Measurements from ENCODE around the gene EIF4EBP2.

GRCh38 chr10:70376436-70377378 is 27.2 kb upstream of the EIF4EBP2 start:
- TF ChIP-seq CTCF (IDR thresholded peaks at IDR 0.05), result no peak
- no peak for TF ChIP-seq POLR2A (IDR thresholded peaks at IDR 0.05)
